ENCODE measurements around the gene RBBP9.
"Not testable (repeated sequence)": the region's sequence is repeated elsewhere in the genome, so short reads cannot be mapped to it uniquely, and the experiment has no call there.

The RBBP9 gene

DNA sequence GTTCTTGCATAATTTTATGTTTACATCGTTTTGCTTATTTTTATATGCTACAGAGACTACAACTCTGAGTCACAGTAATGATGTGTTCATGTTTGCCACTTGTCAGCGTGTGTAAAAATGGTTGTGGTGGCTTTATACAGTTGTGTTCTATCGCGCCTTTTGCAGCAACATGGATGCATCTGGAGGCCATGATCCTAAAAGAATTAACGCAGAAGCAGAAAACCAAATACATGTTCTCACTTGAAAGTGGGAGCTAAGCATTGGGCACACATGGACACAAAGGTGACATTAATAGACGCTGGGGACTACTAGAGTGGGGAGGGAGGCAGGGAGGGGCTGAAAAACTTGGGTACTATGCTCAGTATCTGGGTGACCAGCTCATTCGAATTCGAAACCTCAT, 9.7 kb upstream of the RBBP9 start:
- no peaks in the 10 kb centered on the region for H3K9me3 ChIP-seq (ENCODE audit: control insufficient read depth in 2 of 2, low read length in 2 of 2)
- H3K4me1 ChIP-seq (ENCODE audit: control insufficient read depth, insufficient read depth, low read length): peaks cover 6% of the 10 kb centered on the region
- peak overlapping the region; percentile 97 for H3K27ac ChIP-seq (ENCODE audit: low read length)
- peak overlapping the region; percentile 81 to 99 for H3K9ac ChIP-seq (ENCODE audit: low read length in 2 of 2)
- peaks cover 4 to 7% of the 10 kb centered on the region in 2 donors for H3K36me3 ChIP-seq (ENCODE audit: control insufficient read depth in 2 of 2, insufficient read depth in 2 of 2, low read length in 2 of 2)
- peak overlapping the region; percentile 85 to 100 for H3K4me3 ChIP-seq (ENCODE audit: low read length in 2 of 2)
- H3K27me3 ChIP-seq (ENCODE audit: control insufficient read depth in 1 of 2, insufficient read depth in 2 of 2, low read length in 2 of 2): peaks cover 0 to 4% of the 10 kb centered on the region in 2 donors

- Histone ChIP-seq H3K9ac (ENCODE audit: low read length in 2 of 2) (no peak overlapping the region), H3K9me3 (ENCODE audit: control insufficient read depth in 2 of 2, low read length in 2 of 2) (no peaks in the 10 kb centered on the region), H3K4me3 (ENCODE audit: low read length in 2 of 2) (no peak overlapping the region), H3K4me1 (ENCODE audit: control insufficient read depth, insufficient read depth, low read length) (peaks cover 6% of the 10 kb centered on the region), H3K36me3 (ENCODE audit: control insufficient read depth in 2 of 2, insufficient read depth in 2 of 2, low read length in 2 of 2) (no peaks in the 10 kb centered on the region), H3K27me3 (ENCODE audit: control insufficient read depth in 1 of 2, insufficient read depth in 2 of 2, low read length in 2 of 2) (peaks cover 0 to 4% of the 10 kb centered on the region in 2 donors), H3K27ac (ENCODE audit: low read length) (no peak overlapping the region)
These were observed 7.5 kb upstream of the RBBP9 start for GRCh38 chr20:18504479-18505060.

DNA sequence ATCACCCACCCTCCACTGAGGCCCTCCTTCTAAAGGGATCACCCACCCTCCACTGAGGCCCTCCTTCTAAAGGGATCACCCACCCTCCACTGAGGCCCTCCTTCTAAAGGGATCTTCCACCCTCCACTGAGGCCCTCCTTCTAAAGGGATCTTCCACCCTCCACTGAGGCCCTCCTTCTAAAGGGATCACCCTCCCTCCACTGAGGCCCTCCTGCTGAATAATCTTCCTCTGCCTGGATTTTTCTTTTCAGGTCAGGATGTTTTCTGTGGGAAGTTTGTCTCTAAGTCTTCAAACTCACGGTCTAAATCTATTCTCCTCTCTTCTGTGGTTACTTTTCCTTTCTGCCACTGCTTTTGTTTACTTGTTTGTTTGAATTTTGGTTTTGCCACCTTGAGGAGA, 4.6 kb upstream of the RBBP9 start:
- not testable (repeated sequence) for H3K27me3 ChIP-seq (ENCODE audit: control insufficient read depth in 1 of 2, insufficient read depth in 2 of 2, low read length in 2 of 2); H3K36me3 ChIP-seq (ENCODE audit: control insufficient read depth in 2 of 2, insufficient read depth in 2 of 2, low read length in 2 of 2); H3K9ac ChIP-seq (ENCODE audit: low read length in 2 of 2); H3K4me3 ChIP-seq (ENCODE audit: low read length in 2 of 2); H3K27ac ChIP-seq (ENCODE audit: low read length); H3K4me1 ChIP-seq (ENCODE audit: control insufficient read depth, insufficient read depth, low read length); H3K9me3 ChIP-seq (ENCODE audit: control insufficient read depth in 2 of 2, low read length in 2 of 2)

GRCh38 chr20:18497603-18498002, 578 bp upstream of the RBBP9 start:
- no peak overlapping the region for H3K4me3 ChIP-seq (ENCODE audit: low read length in 2 of 2)
- no peak overlapping the region for H3K9ac ChIP-seq (ENCODE audit: low read length in 2 of 2)

DNA sequence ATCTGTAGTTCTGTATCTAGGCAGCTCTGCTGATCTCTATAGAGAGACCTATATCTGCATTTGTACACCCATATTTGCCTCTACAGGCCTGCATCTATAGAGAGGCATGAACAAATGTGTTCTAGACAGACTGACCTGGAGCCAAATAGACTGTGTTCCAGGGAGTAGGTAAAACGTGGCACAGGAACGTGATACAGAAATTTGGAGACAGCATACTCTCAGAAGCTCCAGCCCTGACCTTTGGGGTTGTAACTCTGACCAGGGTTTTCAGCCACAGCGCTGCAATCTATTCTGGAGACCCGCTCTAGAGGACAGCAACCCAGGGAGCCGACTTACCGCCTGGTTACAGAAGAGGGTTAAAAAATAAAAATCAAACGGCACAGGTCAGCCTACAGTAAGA, 983 bp downstream of the RBBP9 start:
- peaks cover 5 to 13% of the 10 kb centered on the region in 2 donors for H3K36me3 ChIP-seq (ENCODE audit: control insufficient read depth in 2 of 2, insufficient read depth in 2 of 2, low read length in 2 of 2)
- peaks cover 11% of the 10 kb centered on the region for H3K4me1 ChIP-seq (ENCODE audit: control insufficient read depth, insufficient read depth, low read length)
- no peaks in the 10 kb centered on the region for H3K9me3 ChIP-seq (ENCODE audit: control insufficient read depth in 2 of 2, low read length in 2 of 2)
- no peak overlapping the region for H3K27ac ChIP-seq (ENCODE audit: low read length)
- peak overlapping the region; percentile 80 to 96 for H3K4me3 ChIP-seq (ENCODE audit: low read length in 2 of 2)
- no peaks in the 10 kb centered on the region for H3K27me3 ChIP-seq (ENCODE audit: control insufficient read depth in 1 of 2, insufficient read depth in 2 of 2, low read length in 2 of 2)
- H3K9ac ChIP-seq (ENCODE audit: low read length in 2 of 2): peak overlapping the region in 1 of 2 donors; percentile 55

More at GRCh38 chr20:18497603-18498002, 578 bp upstream of the RBBP9 start:
- Histone ChIP-seq H3K4me1 (ENCODE audit: control insufficient read depth, insufficient read depth, low read length) (peaks cover 11% of the 10 kb centered on the region), H3K27ac (ENCODE audit: low read length) (peak overlapping the region; percentile 26), H3K27me3 (ENCODE audit: control insufficient read depth in 1 of 2, insufficient read depth in 2 of 2, low read length in 2 of 2) (no peaks in the 10 kb centered on the region), H3K9me3 (ENCODE audit: control insufficient read depth in 2 of 2, low read length in 2 of 2) (no peaks in the 10 kb centered on the region), H3K36me3 (ENCODE audit: control insufficient read depth in 2 of 2, insufficient read depth in 2 of 2, low read length in 2 of 2) (peaks cover 5 to 13% of the 10 kb centered on the region in 2 donors)

- no peak overlapping the region for H3K27ac ChIP-seq (ENCODE audit: low read length)
- no peak overlapping the region for H3K4me3 ChIP-seq (ENCODE audit: low read length in 2 of 2)
- no peaks in the 10 kb centered on the region for H3K9me3 ChIP-seq (ENCODE audit: control insufficient read depth in 2 of 2, low read length in 2 of 2)
- no peaks in the 10 kb centered on the region for H3K4me1 ChIP-seq (ENCODE audit: control insufficient read depth, insufficient read depth, low read length)
- no peaks in the 10 kb centered on the region for H3K27me3 ChIP-seq (ENCODE audit: control insufficient read depth in 1 of 2, insufficient read depth in 2 of 2, low read length in 2 of 2)
- H3K36me3 ChIP-seq (ENCODE audit: control insufficient read depth in 2 of 2, insufficient read depth in 2 of 2, low read length in 2 of 2): peaks cover 22 to 27% of the 10 kb centered on the region in 2 donors
- no peak overlapping the region for H3K9ac ChIP-seq (ENCODE audit: low read length in 2 of 2)
These were observed 8.7 kb downstream of the RBBP9 start for GRCh38 chr20:18488301-18488700.

- H3K36me3 ChIP-seq (ENCODE audit: control insufficient read depth in 2 of 2, insufficient read depth in 2 of 2, low read length in 2 of 2): peaks cover 29 to 33% of the 10 kb centered on the region in 2 donors
- H3K4me3 ChIP-seq (ENCODE audit: low read length in 2 of 2): no peak overlapping the region
- no peak overlapping the region for H3K27ac ChIP-seq (ENCODE audit: low read length)
- H3K27me3 ChIP-seq (ENCODE audit: control insufficient read depth in 1 of 2, insufficient read depth in 2 of 2, low read length in 2 of 2): no peaks in the 10 kb centered on the region
- H3K4me1 ChIP-seq (ENCODE audit: control insufficient read depth, insufficient read depth, low read length): no peaks in the 10 kb centered on the region
- H3K9ac ChIP-seq (ENCODE audit: low read length in 2 of 2): no peak overlapping the region
- H3K9me3 ChIP-seq (ENCODE audit: control insufficient read depth in 2 of 2, low read length in 2 of 2): no peaks in the 10 kb centered on the region
These were observed 15.4 kb downstream of the RBBP9 start for GRCh38 chr20:18481596-18481995.

DNA sequence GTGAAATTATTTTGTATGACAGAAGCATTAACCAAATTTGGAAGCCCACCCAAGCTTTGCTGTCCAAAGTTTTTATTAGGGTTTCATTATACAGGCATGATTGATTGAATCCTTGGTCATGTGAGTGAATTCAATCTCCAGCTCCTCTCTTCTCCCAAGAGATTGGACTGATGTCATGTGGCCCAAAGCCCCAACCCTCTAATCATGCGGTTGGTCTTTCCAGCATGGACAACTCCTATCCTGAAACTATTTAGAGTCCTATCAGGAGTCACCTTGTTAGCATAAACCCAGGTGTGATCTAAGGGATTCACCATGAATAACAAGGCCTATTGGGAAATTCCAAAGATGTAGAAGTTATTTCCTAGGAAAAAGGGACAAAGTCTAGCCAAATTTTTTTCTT, 19.2 kb downstream of the RBBP9 start:
- no peaks in the 10 kb centered on the region for H3K27me3 ChIP-seq (ENCODE audit: control insufficient read depth in 1 of 2, insufficient read depth in 2 of 2, low read length in 2 of 2)
- no peaks in the 10 kb centered on the region for H3K4me1 ChIP-seq (ENCODE audit: control insufficient read depth, insufficient read depth, low read length)
- no peaks in the 10 kb centered on the region for H3K9me3 ChIP-seq (ENCODE audit: control insufficient read depth in 2 of 2, low read length in 2 of 2)
- H3K9ac ChIP-seq (ENCODE audit: low read length in 2 of 2): no peak overlapping the region
- peaks cover 33 to 40% of the 10 kb centered on the region in 2 donors for H3K36me3 ChIP-seq (ENCODE audit: control insufficient read depth in 2 of 2, insufficient read depth in 2 of 2, low read length in 2 of 2)
- H3K4me3 ChIP-seq (ENCODE audit: low read length in 2 of 2): no peak overlapping the region
- no peak overlapping the region for H3K27ac ChIP-seq (ENCODE audit: low read length)

GRCh38 chr20:18477218-18477617, 19.8 kb downstream of the RBBP9 start:
- H3K36me3 ChIP-seq (ENCODE audit: control insufficient read depth in 2 of 2, insufficient read depth in 2 of 2, low read length in 2 of 2): peaks cover 28 to 34% of the 10 kb centered on the region in 2 donors
- no peaks in the 10 kb centered on the region for H3K4me1 ChIP-seq (ENCODE audit: control insufficient read depth, insufficient read depth, low read length)
- no peak overlapping the region for H3K4me3 ChIP-seq (ENCODE audit: low read length in 2 of 2)
- H3K9me3 ChIP-seq (ENCODE audit: control insufficient read depth in 2 of 2, low read length in 2 of 2): no peaks in the 10 kb centered on the region
- no peak overlapping the region for H3K27ac ChIP-seq (ENCODE audit: low read length)
- no peak overlapping the region for H3K9ac ChIP-seq (ENCODE audit: low read length in 2 of 2)
- H3K27me3 ChIP-seq (ENCODE audit: control insufficient read depth in 1 of 2, insufficient read depth in 2 of 2, low read length in 2 of 2): no peaks in the 10 kb centered on the region

GRCh38 chr20:18466894-18467730, 29.9 kb downstream of the RBBP9 start, which contains the start of the genes DZANK1 and POLR3F:
DZANK1 (minus strand) TSS chr20:18467030; CDS start chr20:18465358, 1,672 bp downstream.
POLR3F (plus strand) TSS chr20:18467390; CDS start chr20:18467507, 117 bp downstream.
- no peaks in the 10 kb centered on the region for H3K27me3 ChIP-seq (ENCODE audit: control insufficient read depth in 1 of 2, insufficient read depth in 2 of 2, low read length in 2 of 2)
- H3K4me3 ChIP-seq (ENCODE audit: low read length in 2 of 2): peak within 1 kb of the TSS; percentile 93 to 98
- peaks cover 19% of the 10 kb centered on the region for H3K4me1 ChIP-seq (ENCODE audit: control insufficient read depth, insufficient read depth, low read length)

DNA sequence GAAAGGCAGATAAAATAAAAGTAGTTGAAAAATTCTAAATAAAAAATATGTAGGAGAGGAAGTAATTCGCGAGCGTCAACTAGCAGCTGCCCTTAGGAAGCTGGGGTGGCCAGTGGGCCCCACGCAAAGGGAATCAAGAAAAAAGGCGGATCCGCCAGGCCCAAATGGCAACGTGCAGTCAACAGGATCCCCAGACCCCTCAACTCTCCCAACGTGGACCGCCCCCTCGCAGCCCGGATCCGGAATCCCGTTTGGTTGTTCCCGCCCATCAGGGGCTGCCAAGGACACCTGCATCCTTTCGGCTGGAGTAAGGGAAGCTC, 30.5 kb downstream of the RBBP9 start:
- Histone ChIP-seq H3K4me1 (ENCODE audit: control insufficient read depth, insufficient read depth, low read length) (peaks cover 19% of the 10 kb centered on the region), H3K27me3 (ENCODE audit: control insufficient read depth in 1 of 2, insufficient read depth in 2 of 2, low read length in 2 of 2) (no peaks in the 10 kb centered on the region), H3K9ac (ENCODE audit: low read length in 2 of 2) (peak overlapping the region; percentile 57 to 79), H3K27ac (ENCODE audit: low read length) (peak overlapping the region; percentile 89), H3K36me3 (ENCODE audit: control insufficient read depth in 2 of 2, insufficient read depth in 2 of 2, low read length in 2 of 2) (peaks cover 11 to 13% of the 10 kb centered on the region in 2 donors), H3K4me3 (ENCODE audit: low read length in 2 of 2) (peak overlapping the region; percentile 93 to 98), H3K9me3 (ENCODE audit: control insufficient read depth in 2 of 2, low read length in 2 of 2) (no peaks in the 10 kb centered on the region)

More at GRCh38 chr20:18466894-18467730, 29.9 kb downstream of the RBBP9 start, which contains the start of the genes DZANK1 and POLR3F:
- peaks cover 11 to 13% of the 10 kb centered on the region in 2 donors for H3K36me3 ChIP-seq (ENCODE audit: control insufficient read depth in 2 of 2, insufficient read depth in 2 of 2, low read length in 2 of 2)
- peak within 1 kb of the TSS; percentile 89 for H3K27ac ChIP-seq (ENCODE audit: low read length)
- H3K9me3 ChIP-seq (ENCODE audit: control insufficient read depth in 2 of 2, low read length in 2 of 2): no peaks in the 10 kb centered on the region
- H3K9ac ChIP-seq (ENCODE audit: low read length in 2 of 2): peak within 1 kb of the TSS; percentile 96
